C4-2B (cell line): ENCODE data around the gene RNF223.

Experiments used
- ZFX ChIP-seq: fragments of 450-650 bp; IDR thresholded peaks from 2 replicates; pipeline ENCODE4 v1.6.1; 2017
- TF ChIP-seq, protein P1 (sequence below): fragments of 450-650 bp; conservative IDR thresholded peaks from 2 replicates; pipeline ENCODE4 v1.5.1; 2017; ENCODE audit warnings: mild to moderate bottlenecking

DNA sequence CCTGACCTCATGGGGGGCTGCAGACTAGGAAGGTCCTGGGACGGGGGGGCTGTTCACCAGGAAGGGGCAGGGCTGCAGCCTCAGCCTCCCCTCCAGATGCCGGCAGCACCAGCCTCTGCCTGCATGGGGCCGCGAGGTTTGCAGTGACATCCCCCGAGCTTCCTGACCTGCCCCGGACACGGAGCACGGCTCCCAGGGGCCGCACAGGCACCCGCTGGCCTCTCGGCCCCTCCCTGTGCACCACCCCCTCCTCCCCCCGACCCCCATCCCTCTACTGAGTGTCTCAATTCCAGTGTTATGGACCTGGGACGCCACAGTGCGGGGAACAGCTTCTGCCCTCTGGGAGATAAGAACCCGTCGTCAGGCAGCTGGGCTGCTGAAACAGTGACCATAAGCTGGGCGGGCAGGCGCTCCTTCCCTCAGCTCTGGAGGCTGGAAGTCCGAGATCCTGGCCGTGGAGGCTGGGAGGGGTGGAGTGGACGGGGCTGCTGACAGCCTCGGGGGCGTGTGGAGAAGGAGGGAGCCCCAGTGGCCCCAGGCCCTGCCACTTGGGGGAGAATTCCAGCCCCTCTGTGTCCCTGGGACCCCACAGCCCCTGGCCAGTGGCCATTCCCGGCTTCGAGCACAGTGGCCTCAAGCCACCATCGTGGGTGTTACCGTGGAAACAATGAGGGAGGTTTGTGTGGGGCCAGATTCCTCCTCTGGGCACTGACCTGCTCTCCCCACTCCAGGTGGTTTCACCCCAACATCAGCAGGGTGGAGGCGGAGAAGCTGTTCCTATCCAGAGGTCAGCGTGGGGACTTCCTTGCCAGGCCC is 11.6 kb downstream of the RNF223 start:
- TF ChIP-seq, protein P1, sequence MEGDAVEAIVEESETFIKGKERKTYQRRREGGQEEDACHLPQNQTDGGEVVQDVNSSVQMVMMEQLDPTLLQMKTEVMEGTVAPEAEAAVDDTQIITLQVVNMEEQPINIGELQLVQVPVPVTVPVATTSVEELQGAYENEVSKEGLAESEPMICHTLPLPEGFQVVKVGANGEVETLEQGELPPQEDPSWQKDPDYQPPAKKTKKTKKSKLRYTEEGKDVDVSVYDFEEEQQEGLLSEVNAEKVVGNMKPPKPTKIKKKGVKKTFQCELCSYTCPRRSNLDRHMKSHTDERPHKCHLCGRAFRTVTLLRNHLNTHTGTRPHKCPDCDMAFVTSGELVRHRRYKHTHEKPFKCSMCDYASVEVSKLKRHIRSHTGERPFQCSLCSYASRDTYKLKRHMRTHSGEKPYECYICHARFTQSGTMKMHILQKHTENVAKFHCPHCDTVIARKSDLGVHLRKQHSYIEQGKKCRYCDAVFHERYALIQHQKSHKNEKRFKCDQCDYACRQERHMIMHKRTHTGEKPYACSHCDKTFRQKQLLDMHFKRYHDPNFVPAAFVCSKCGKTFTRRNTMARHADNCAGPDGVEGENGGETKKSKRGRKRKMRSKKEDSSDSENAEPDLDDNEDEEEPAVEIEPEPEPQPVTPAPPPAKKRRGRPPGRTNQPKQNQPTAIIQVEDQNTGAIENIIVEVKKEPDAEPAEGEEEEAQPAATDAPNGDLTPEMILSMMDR, result no peak
- no peak for TF ChIP-seq ZFX
